Esophagus squamous epithelium (tissue), 5 donors: ENCODE data around the gene CBX6. TPM values are rescaled to one million over a fixed set of nuclear protein-coding genes. Genes with fewer than 3 reads are reported as not detected.
A peak's percentile ranks its signal among the peaks of the same experiment; 100 is the strongest.

Experiments
- DNase-seq: peaks from one replicate; lab custom pipeline; 2025; lab: John Stamatoyannopoulos, UW
- H3K27ac ChIP-seq, 4 donors: fragments of 200-600 bp; sonication (generic); one replicate each; pipeline ENCODE4 v1.5.1; 2016 to 2019; ENCODE audit warnings: mild to moderate bottlenecking in 1 of 4
- H3K27me3 ChIP-seq, 4 donors: fragments of 200-600 bp; sonication (generic); 1 replicate in 3 of 4; 2 replicates in 1 of 4; pipeline versions ENCODE4 v1.5.1 to v1.6.0; 2017 to 2021; ENCODE audit warnings: antibody characterized with exemption in 1 of 4
- H3K36me3 ChIP-seq, 3 donors: fragments of 200-600 bp; sonication (generic); one replicate each; pipeline ENCODE4 v1.5.1; 2016 to 2019
- H3K4me1 ChIP-seq, 3 donors: fragments of 200-600 bp; sonication (generic); one replicate each; pipeline ENCODE4 v1.5.1; 2017 to 2019
- H3K4me3 ChIP-seq, 4 donors: fragments of 200-600 bp; sonication (generic); 1 replicate in 3 of 4; 2 replicates in 1 of 4; pipeline ENCODE4 v1.5.1; 2016 to 2019; ENCODE audit warnings: mild to moderate bottlenecking in 2 of 4, moderate library complexity in 1 of 4
- H3K9me3 ChIP-seq, 3 donors: fragments of 200-600 bp; sonication (generic); one replicate each; pipeline ENCODE4 v1.5.1; 2016 to 2019
- CTCF ChIP-seq, 6 experiments: fragments of 450-650 bp in 4 of 6; fragments of 200-600 bp in 2 of 6; sonication (generic) in 2 of 6; IDR thresholded peaks; one replicate each; pipeline ENCODE4 v1.5.1; 2016 to 2019; ENCODE audit warnings: antibody characterized with exemption in 6 of 6, mild to moderate bottlenecking in 4 of 6, moderate library complexity in 4 of 6
- POLR2A ChIP-seq, 4 donors: fragments of 450-650 bp; IDR thresholded peaks; one replicate each; pipeline ENCODE4 v1.6.1; 2017; ENCODE audit warnings: antibody characterized with exemption in 4 of 4, mild to moderate bottlenecking in 4 of 4, moderate library complexity in 3 of 4
- WGBS, 2 donors: methylation state at CpG; one replicate each; pipeline ENCODE4 v1.1.5; 2018; 5-methylcytosine and 5-hydroxymethylcytosine counted together
- intact Hi-C: fragments of 100-400 bp; cut with DNase I; formaldehyde crosslinking; loops from one replicate; pipeline ENCODE4 v1.15.0; 2022
- total RNA-seq, 4 donors: library from RNA; depleted of rRNA; stranded (reverse); fragments of >200 nt; gene quantifications; one replicate each; pipeline ENCODE4 v1.1.0, GENCODE V29; 2016
- donor health status: DM: yes; HTN: yes; CAD: no.

The CBX6 gene
- total RNA-seq, 4 donors from 2014 or later, result 7.8 to 27.7 (median 11.8) TPM

GRCh38 chr22:38868886-38869381 lies 3.1 kb downstream of the CBX6 start:
- no peak overlapping the region for H3K4me3 ChIP-seq
- H3K27ac ChIP-seq, result no peak overlapping the region
- no peaks in the 10 kb centered on the region for H3K9me3 ChIP-seq
- TF ChIP-seq CTCF (IDR thresholded peaks at IDR 0.05) (peak; percentile 79 to 92 (median 85)), POLR2A (IDR thresholded peaks at IDR 0.05) (no peak)
- intact Hi-C loops, result loop anchor here (10.0 kb wide), 2 partner anchors 136 to 256 kb away; no protein-coding TSS in a partner anchor
- DNase-seq, result no peak
- peaks cover 0 to 35% (median 6%) of the 10 kb centered on the region in 3 donors for H3K36me3 ChIP-seq
- H3K4me1 ChIP-seq, result peaks cover 35 to 94% (median 54%) of the 10 kb centered on the region in 3 donors
- H3K27me3 ChIP-seq, result peaks cover 0 to 6% (median 0%) of the 10 kb centered on the region in 4 donors
- 0% methylated on average over 3 of the region's 8 CpGs; no CpG with 5 or more reads in 1 of the 2 donors for WGBS, 2 donors

- DNase-seq, result no peak
- TF ChIP-seq CTCF (IDR thresholded peaks at IDR 0.05) (no peak), POLR2A (IDR thresholded peaks at IDR 0.05) (no peak)
- WGBS, 2 donors, result 86 to 90% methylated on average over 2 to 7 of the region's 8 CpGs
- peaks cover 0 to 35% (median 6%) of the 10 kb centered on the region in 3 donors for H3K36me3 ChIP-seq
- H3K4me1 ChIP-seq, result peaks cover 31 to 94% (median 50%) of the 10 kb centered on the region in 3 donors
- intact Hi-C loops, result loop anchor here (10.0 kb wide), 2 partner anchors 136 to 256 kb away; no protein-coding TSS in a partner anchor
- no peak overlapping the region for H3K4me3 ChIP-seq
- no peak overlapping the region for H3K27ac ChIP-seq
- peaks cover 0 to 6% (median 0%) of the 10 kb centered on the region in 4 donors for H3K27me3 ChIP-seq
- no peaks in the 10 kb centered on the region for H3K9me3 ChIP-seq
Measured at GRCh38 chr22:38868286-38868721, 3.7 kb downstream of the CBX6 start.

GRCh38 chr22:38867471-38868285 lies 4.3 kb downstream of the CBX6 start:
- Histone ChIP-seq H3K9me3 (no peaks in the 10 kb centered on the region), H3K4me1 (peaks cover 27 to 94% (median 53%) of the 10 kb centered on the region in 3 donors), H3K27ac (no peak overlapping the region), H3K36me3 (peaks cover 0 to 35% (median 6%) of the 10 kb centered on the region in 3 donors), H3K27me3 (peaks cover 0 to 2% (median 0%) of the 10 kb centered on the region in 4 donors), H3K4me3 (no peak overlapping the region)
- intact Hi-C loops, result loop anchor here (10.0 kb wide), 2 partner anchors 137 to 257 kb away; no protein-coding TSS in a partner anchor
- WGBS, 2 donors, result 89 to 91% methylated on average over 11 of the region's 18 CpGs
- DNase-seq, result no peak
- TF ChIP-seq POLR2A (IDR thresholded peaks at IDR 0.05), result no peak
- no peak for TF ChIP-seq CTCF (IDR thresholded peaks at IDR 0.05)

- TF ChIP-seq POLR2A (IDR thresholded peaks at IDR 0.05), result no peak
- 85 to 89% methylated on average over 4 to 5 of the region's 13 CpGs for WGBS, 2 donors
Measured at GRCh38 chr22:38867124-38867455, 4.9 kb downstream of the CBX6 start.

GRCh38 chr22:38866399-38867123 lies 5.5 kb downstream of the CBX6 start:
- no peak for DNase-seq
- H3K27ac ChIP-seq, result peak overlapping the region in 1 of 4 donors; percentile 34

More at GRCh38 chr22:38867124-38867455, 4.9 kb downstream of the CBX6 start:
- DNase-seq, result no peak
- H3K4me1 ChIP-seq, result peaks cover 27 to 93% (median 57%) of the 10 kb centered on the region in 3 donors
- intact Hi-C loops, result loop anchor here (10.0 kb wide), 2 partner anchors 138 to 258 kb away; no protein-coding TSS in a partner anchor
- H3K27ac ChIP-seq, result no peak overlapping the region
- H3K4me3 ChIP-seq, result no peak overlapping the region
- H3K36me3 ChIP-seq, result peaks cover 0 to 35% (median 6%) of the 10 kb centered on the region in 3 donors
- no peaks in the 10 kb centered on the region for H3K9me3 ChIP-seq
- H3K27me3 ChIP-seq, result no peaks in the 10 kb centered on the region

More at GRCh38 chr22:38866399-38867123, 5.5 kb downstream of the CBX6 start:
- TF ChIP-seq POLR2A (IDR thresholded peaks at IDR 0.05) (no peak), CTCF (IDR thresholded peaks at IDR 0.05) (no peak)
- H3K9me3 ChIP-seq, result no peaks in the 10 kb centered on the region
- H3K27me3 ChIP-seq, result no peaks in the 10 kb centered on the region
- intact Hi-C loops, result loop anchor here (10.0 kb wide), 2 partner anchors 138 to 258 kb away; no protein-coding TSS in a partner anchor
- H3K4me3 ChIP-seq, result no peak overlapping the region
- WGBS, 2 donors, result 17 to 79% methylated on average over 13 to 17 of the region's 75 CpGs
- H3K4me1 ChIP-seq, result peaks cover 27 to 96% (median 61%) of the 10 kb centered on the region in 3 donors
- H3K36me3 ChIP-seq, result peaks cover 0 to 35% (median 6%) of the 10 kb centered on the region in 3 donors
